HCT116 (cell line): ENCODE results near the gene NMB.

Experiments
- CEBPB ChIP-seq: IDR thresholded peaks from 2 replicates; pipeline ENCODE4 v1.6.1; 2012; ENCODE audit warnings: low read depth
- EZH2 ChIP-seq: fragments of 200-600 bp; sonication (generic); IDR thresholded peaks from 2 replicates; pipeline ENCODE4 v1.6.1; 2017; ENCODE audit warnings: antibody characterized with exemption, mixed run types
- POLR2A ChIP-seq: IDR thresholded peaks from 2 replicates; pipeline ENCODE4 v1.7.0; 2011; ENCODE audit warnings: borderline replicate concordance; ENCODE audit not compliant: insufficient read depth, insufficient read length; ENCODE audit errors: extremely low read depth
- SIN3A ChIP-seq: IDR thresholded peaks from 2 replicates; pipeline ENCODE4 v1.6.1; 2012; ENCODE audit warnings: low read depth
- YY1 ChIP-seq: IDR thresholded peaks from 2 replicates; pipeline ENCODE4 v1.6.1; 2011; ENCODE audit warnings: low read length, low read depth, moderate library complexity, mild to moderate bottlenecking; ENCODE audit not compliant: insufficient replicate concordance; ENCODE audit errors: extremely low read depth
- ZNF274 ChIP-seq: fragments of 200-500 bp; sonication (Bioruptor generic); IDR thresholded peaks from 2 replicates; pipeline ENCODE4 v1.6.1; 2014; ENCODE audit warnings: mild to moderate bottlenecking, low read depth, low read length, inconsistent platforms
- TF ChIP-seq, protein P1 (sequence below), 3 experiments: fragments of 200-600 bp in 1 of 3; sonication (generic) in 1 of 3; IDR thresholded peaks in 2 of 3; conservative IDR thresholded peaks in 1 of 3; 2 replicates each; pipeline ENCODE4 v1.5.1; 2012 to 2017; ENCODE audit warnings: low read depth in 2 of 3, low read length in 2 of 3, antibody characterized with exemption in 1 of 3, borderline replicate concordance in 1 of 3, control low read depth in 1 of 3, mild to moderate bottlenecking in 1 of 3, mixed read lengths in 1 of 3, mixed run types in 1 of 3, moderate library complexity in 1 of 3; ENCODE audit not compliant: insufficient read depth in 1 of 3
- TF ChIP-seq, protein P2 (sequence below): IDR thresholded peaks from 2 replicates; pipeline ENCODE4 v1.6.1; 2012

DNA sequence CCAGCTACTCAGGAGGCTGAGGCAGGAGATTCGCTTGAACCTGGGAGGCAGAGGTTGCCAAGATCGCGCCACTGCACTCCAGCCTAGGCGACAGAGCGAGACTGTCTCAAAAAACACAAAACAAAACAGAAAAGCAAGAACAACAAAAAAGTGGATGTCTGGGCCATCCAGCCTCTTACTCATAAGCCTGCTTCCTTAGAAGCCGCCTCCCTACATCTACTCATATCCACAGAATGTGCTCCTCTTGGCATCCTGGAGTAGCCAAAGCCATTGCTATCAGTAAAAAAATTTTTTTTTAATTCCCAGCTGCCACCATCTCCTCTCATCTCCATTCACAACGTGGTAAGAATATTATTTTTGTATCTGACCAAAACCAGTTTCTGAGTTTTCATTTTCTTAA lies 46.4 kb downstream of the NMB start:
- TF ChIP-seq POLR2A: no peak
- TF ChIP-seq CEBPB: no peak
- TF ChIP-seq, protein P1, sequence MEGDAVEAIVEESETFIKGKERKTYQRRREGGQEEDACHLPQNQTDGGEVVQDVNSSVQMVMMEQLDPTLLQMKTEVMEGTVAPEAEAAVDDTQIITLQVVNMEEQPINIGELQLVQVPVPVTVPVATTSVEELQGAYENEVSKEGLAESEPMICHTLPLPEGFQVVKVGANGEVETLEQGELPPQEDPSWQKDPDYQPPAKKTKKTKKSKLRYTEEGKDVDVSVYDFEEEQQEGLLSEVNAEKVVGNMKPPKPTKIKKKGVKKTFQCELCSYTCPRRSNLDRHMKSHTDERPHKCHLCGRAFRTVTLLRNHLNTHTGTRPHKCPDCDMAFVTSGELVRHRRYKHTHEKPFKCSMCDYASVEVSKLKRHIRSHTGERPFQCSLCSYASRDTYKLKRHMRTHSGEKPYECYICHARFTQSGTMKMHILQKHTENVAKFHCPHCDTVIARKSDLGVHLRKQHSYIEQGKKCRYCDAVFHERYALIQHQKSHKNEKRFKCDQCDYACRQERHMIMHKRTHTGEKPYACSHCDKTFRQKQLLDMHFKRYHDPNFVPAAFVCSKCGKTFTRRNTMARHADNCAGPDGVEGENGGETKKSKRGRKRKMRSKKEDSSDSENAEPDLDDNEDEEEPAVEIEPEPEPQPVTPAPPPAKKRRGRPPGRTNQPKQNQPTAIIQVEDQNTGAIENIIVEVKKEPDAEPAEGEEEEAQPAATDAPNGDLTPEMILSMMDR (IDR thresholded peaks at IDR 0.05 in 2 of 3, conservative IDR thresholded peaks at IDR 0.05 in 1 of 3; ENCODE audit: borderline replicate concordance in 1 of 3, insufficient read depth in 1 of 3, low read depth in 2 of 3, low read length in 2 of 3): no peak
- TF ChIP-seq YY1: no peak
- no peak for TF ChIP-seq EZH2
- no peak for TF ChIP-seq ZNF274
- TF ChIP-seq, protein P2, sequence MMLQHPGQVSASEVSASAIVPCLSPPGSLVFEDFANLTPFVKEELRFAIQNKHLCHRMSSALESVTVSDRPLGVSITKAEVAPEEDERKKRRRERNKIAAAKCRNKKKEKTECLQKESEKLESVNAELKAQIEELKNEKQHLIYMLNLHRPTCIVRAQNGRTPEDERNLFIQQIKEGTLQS: no peak
- no peak for TF ChIP-seq SIN3A
